ENCODE results near the gene RFX2. TPM values are rescaled to one million over a fixed set of nuclear protein-coding genes. Genes with fewer than 3 reads are reported as not detected.
A peak's percentile ranks its signal among the peaks of the same experiment; 100 is the strongest.
"Not testable (repeated sequence)": the region's sequence is repeated elsewhere in the genome, so short reads cannot be mapped to it uniquely, and the experiment has no call there.

RFX2 gene
- total RNA-seq, 1 donor from 2014 or later, result 6.5 TPM

GRCh38 chr19:5967994-5968430 is 142.3 kb downstream of the RFX2 start:
- peak; percentile 63 for DNase-seq (ENCODE audit: low read depth)
- H3K4me3 ChIP-seq (ENCODE audit: low read depth, low read length), result no peak overlapping the region
- peak; percentile 85 for TF ChIP-seq CTCF (IDR thresholded peaks at IDR 0.05; ENCODE audit: insufficient read depth, low read length, poor library complexity, severe bottlenecking)
- H3K36me3 ChIP-seq (ENCODE audit: control insufficient read depth, insufficient read depth, low read length), result no peaks in the 10 kb centered on the region
- H3K27me3 ChIP-seq (ENCODE audit: control insufficient read depth, insufficient read depth, low read length), result no peaks in the 10 kb centered on the region

GRCh38 chr19:5967571-5967970 is 142.7 kb downstream of the RFX2 start:
- Histone ChIP-seq H3K4me3 (ENCODE audit: low read depth, low read length) (no peak overlapping the region), H3K36me3 (ENCODE audit: control insufficient read depth, insufficient read depth, low read length) (no peaks in the 10 kb centered on the region), H3K27me3 (ENCODE audit: control insufficient read depth, insufficient read depth, low read length) (no peaks in the 10 kb centered on the region)
- DNase-seq (ENCODE audit: low read depth), result no peak
- TF ChIP-seq CTCF (IDR thresholded peaks at IDR 0.05; ENCODE audit: insufficient read depth, low read length, poor library complexity, severe bottlenecking), result no peak

- DNase-seq (ENCODE audit: low read depth), result no peak
- H3K27me3 ChIP-seq (ENCODE audit: control insufficient read depth, insufficient read depth, low read length), result no peaks in the 10 kb centered on the region
Observed at GRCh38 chr19:5966941-5967340, 143.4 kb downstream of the RFX2 start.

GRCh38 chr19:5966215-5966614 is 144.1 kb downstream of the RFX2 start:
- DNase-seq (ENCODE audit: low read depth), result no peak
- Histone ChIP-seq H3K36me3 (ENCODE audit: control insufficient read depth, insufficient read depth, low read length) (no peaks in the 10 kb centered on the region), H3K27me3 (ENCODE audit: control insufficient read depth, insufficient read depth, low read length) (no peaks in the 10 kb centered on the region), H3K4me3 (ENCODE audit: low read depth, low read length) (no peak overlapping the region)
- no peak for TF ChIP-seq CTCF (IDR thresholded peaks at IDR 0.05; ENCODE audit: insufficient read depth, low read length, poor library complexity, severe bottlenecking)

More at GRCh38 chr19:5966941-5967340, 143.4 kb downstream of the RFX2 start:
- no peak for TF ChIP-seq CTCF (IDR thresholded peaks at IDR 0.05; ENCODE audit: insufficient read depth, low read length, poor library complexity, severe bottlenecking)
- H3K4me3 ChIP-seq (ENCODE audit: low read depth, low read length), result no peak overlapping the region
- H3K36me3 ChIP-seq (ENCODE audit: control insufficient read depth, insufficient read depth, low read length), result no peaks in the 10 kb centered on the region

- TF ChIP-seq CTCF (IDR thresholded peaks at IDR 0.05; ENCODE audit: insufficient read depth, low read length, poor library complexity, severe bottlenecking), result no peak
- DNase-seq (ENCODE audit: low read depth), result no peak
- Histone ChIP-seq H3K27me3 (ENCODE audit: control insufficient read depth, insufficient read depth, low read length) (no peaks in the 10 kb centered on the region), H3K36me3 (ENCODE audit: control insufficient read depth, insufficient read depth, low read length) (no peaks in the 10 kb centered on the region), H3K4me3 (ENCODE audit: low read depth, low read length) (no peak overlapping the region)
Observed at GRCh38 chr19:5964816-5965565, 145.3 kb downstream of the RFX2 start.

- H3K36me3 ChIP-seq (ENCODE audit: control insufficient read depth, insufficient read depth, low read length), result no peaks in the 10 kb centered on the region
- TF ChIP-seq CTCF (IDR thresholded peaks at IDR 0.05; ENCODE audit: insufficient read depth, low read length, poor library complexity, severe bottlenecking), result no peak
- H3K27me3 ChIP-seq (ENCODE audit: control insufficient read depth, insufficient read depth, low read length), result no peaks in the 10 kb centered on the region
- DNase-seq (ENCODE audit: low read depth), result no peak
- no peak overlapping the region for H3K4me3 ChIP-seq (ENCODE audit: low read depth, low read length)
Observed at GRCh38 chr19:5963855-5964254, 146.4 kb downstream of the RFX2 start.

- not testable (repeated sequence) for H3K4me3 ChIP-seq (ENCODE audit: low read depth, low read length); DNase-seq (ENCODE audit: low read depth); H3K27me3 ChIP-seq (ENCODE audit: control insufficient read depth, insufficient read depth, low read length); H3K36me3 ChIP-seq (ENCODE audit: control insufficient read depth, insufficient read depth, low read length)
Observed at GRCh38 chr19:5963259-5963658, 147.0 kb downstream of the RFX2 start.

Data from kidney epithelial cell (primary cell).